Testis (tissue), 3 donors: ENCODE measurements around the gene PAPSS2. TPM values are rescaled to one million over a fixed set of nuclear protein-coding genes. Genes with fewer than 3 reads are reported as not detected.

Source experiments
- DNase-seq: peaks from one replicate; pipeline ENCODE4 v3.0.0-alpha.2; 2019
- H3K27ac ChIP-seq, 2 donors: fragments of 200-600 bp; sonication (generic); one replicate each; pipeline ENCODE4 v1.5.1; 2019
- H3K27me3 ChIP-seq: fragments of 200-600 bp; sonication (generic); one replicate; pipeline ENCODE4 v1.5.1; 2019
- H3K36me3 ChIP-seq: fragments of 200-600 bp; sonication (generic); one replicate; pipeline ENCODE4 v1.5.1; 2017; ENCODE audit warnings: low read depth; ENCODE audit errors: missing control alignments
- H3K4me1 ChIP-seq: fragments of 200-600 bp; sonication (generic); one replicate; pipeline ENCODE4 v1.5.1; 2019
- H3K4me3 ChIP-seq, 2 donors: fragments of 200-600 bp; sonication (generic); one replicate each; pipeline ENCODE4 v1.5.1; 2017 to 2019
- H3K9me3 ChIP-seq: fragments of 200-600 bp; sonication (generic); one replicate; pipeline ENCODE4 v1.5.1; 2017
- CTCF ChIP-seq, 3 experiments: fragments of 450-650 bp in 2 of 3; fragments of 200-600 bp in 1 of 3; sonication (generic) in 1 of 3; IDR thresholded peaks; one replicate each; pipeline ENCODE4 v1.5.1; 2016 to 2019; ENCODE audit warnings: antibody characterized with exemption in 3 of 3, mild to moderate bottlenecking in 2 of 3, moderate library complexity in 1 of 3
- POLR2A ChIP-seq: fragments of 450-650 bp; IDR thresholded peaks from one replicate; pipeline ENCODE4 v1.6.1; 2017; ENCODE audit warnings: antibody characterized with exemption, mild to moderate bottlenecking, moderate library complexity
- WGBS, 2 donors: methylation state at CpG; one replicate each; pipeline ENCODE4 v1.1.5; 2018; 5-methylcytosine and 5-hydroxymethylcytosine counted together
- intact Hi-C: fragments of 100-400 bp; cut with DNase I; formaldehyde crosslinking; loops from one replicate; pipeline ENCODE4 v1.15.1; 2023; ENCODE audit warnings: low total_unique reads
- polyA plus RNA-seq: library from polyadenylated mRNA; stranded (reverse); fragments of 350-450 nt; fragmentation: Illumina TruSeq; extraction: RNeasy Lipid Tissue Mini Kit (QIAGEN cat#74804); gene quantifications from one replicate; pipeline ENCODE4 v1.2.3, GENCODE V29; 2014; ENCODE audit warnings: low read depth, low replicate concordance; ENCODE audit not compliant: insufficient read depth
- total RNA-seq, 2 donors: library from RNA; depleted of rRNA; stranded (reverse); fragments of >200 nt; gene quantifications; one replicate each; pipeline ENCODE4 v1.2.3, GENCODE V29; 2016

Gene PAPSS2
- total and polyA plus RNA-seq, 3 donors from 2014 or later, result 4.6 to 20.1 (median 6.4) TPM

- DNase-seq, result no peak
- TF ChIP-seq POLR2A, result no peak
- no peak for TF ChIP-seq CTCF (IDR thresholded peaks at IDR 0.05)
- Histone ChIP-seq H3K27ac (no peak overlapping the region), H3K27me3 (no peaks in the 10 kb centered on the region), H3K4me1 (peaks cover 6% of the 10 kb centered on the region), H3K9me3 (no peaks in the 10 kb centered on the region), H3K4me3 (no peak overlapping the region), H3K36me3 (no peaks in the 10 kb centered on the region)
- intact Hi-C loops, result no loop called here
- WGBS, 2 donors, result 87 to 90% methylated on average over 2 of the region's 2 CpGs
Measured at GRCh38 chr10:87667493-87667892, 7.8 kb downstream of the PAPSS2 start.

- intact Hi-C loops, result no loop called here
- DNase-seq, result no peak
- Histone ChIP-seq H3K4me3 (no peak overlapping the region), H3K9me3 (no peaks in the 10 kb centered on the region), H3K4me1 (peaks cover 6% of the 10 kb centered on the region), H3K36me3 (no peaks in the 10 kb centered on the region), H3K27ac (no peak overlapping the region), H3K27me3 (no peaks in the 10 kb centered on the region)
- no peak for TF ChIP-seq CTCF (IDR thresholded peaks at IDR 0.05)
- no peak for TF ChIP-seq POLR2A
- WGBS, 2 donors, result 60 to 66% methylated on average over 5 of the region's 5 CpGs
Measured at GRCh38 chr10:87668324-87669074, 8.8 kb downstream of the PAPSS2 start.

- no peak for DNase-seq
- Histone ChIP-seq H3K36me3 (no peaks in the 10 kb centered on the region), H3K9me3 (no peaks in the 10 kb centered on the region), H3K4me3 (no peak overlapping the region), H3K4me1 (peaks cover 6% of the 10 kb centered on the region), H3K27ac (no peak overlapping the region), H3K27me3 (no peaks in the 10 kb centered on the region)
- no peak for TF ChIP-seq POLR2A
- no peak for TF ChIP-seq CTCF (IDR thresholded peaks at IDR 0.05)
- intact Hi-C loops, result no loop called here
- 89 to 97% methylated on average over 1 of the region's 1 CpG for WGBS, 2 donors
Measured at GRCh38 chr10:87669752-87670151, 10.1 kb downstream of the PAPSS2 start.

GRCh38 chr10:87670586-87670985, 10.9 kb downstream of the PAPSS2 start:
- no peaks in the 10 kb centered on the region for H3K9me3 ChIP-seq
- H3K4me3 ChIP-seq, result no peak overlapping the region
- intact Hi-C loops, result no loop called here
- no peak overlapping the region for H3K27ac ChIP-seq
- TF ChIP-seq POLR2A (no peak), CTCF (IDR thresholded peaks at IDR 0.05) (no peak)
- DNase-seq, result no peak
- no peaks in the 10 kb centered on the region for H3K27me3 ChIP-seq
- peaks cover 6% of the 10 kb centered on the region for H3K4me1 ChIP-seq
- no peaks in the 10 kb centered on the region for H3K36me3 ChIP-seq
